Fibroblast of skin of scalp (primary cell): ENCODE results near the gene SH3RF1.
A peak's percentile ranks its signal among the peaks of the same experiment; 100 is the strongest.
"Not testable (repeated sequence)": the region's sequence is repeated elsewhere in the genome, so short reads cannot be mapped to it uniquely, and the experiment has no call there.

Experiments
- DNase-seq: peaks from one replicate; pipeline ENCODE4 v3.0.0-alpha.2; 2013

SH3RF1 gene

GRCh38 chr4:169225812-169226211, 44.9 kb downstream of the SH3RF1 start:
- no peak for DNase-seq

- peak; percentile 93 for DNase-seq
Observed at GRCh38 chr4:169225058-169225751, 45.6 kb downstream of the SH3RF1 start.

GRCh38 chr4:169222761-169223160, 48.0 kb downstream of the SH3RF1 start:
- DNase-seq: no peak

GRCh38 chr4:169221662-169222061, 49.1 kb downstream of the SH3RF1 start:
- DNase-seq: no peak

GRCh38 chr4:169220854-169221411, 49.8 kb downstream of the SH3RF1 start:
- no peak for DNase-seq

GRCh38 chr4:169220447-169220846, 50.3 kb downstream of the SH3RF1 start:
- no peak for DNase-seq

GRCh38 chr4:169219440-169219839, 51.3 kb downstream of the SH3RF1 start:
- no peak for DNase-seq

- DNase-seq: no peak
Observed at GRCh38 chr4:169215656-169216055, 55.1 kb downstream of the SH3RF1 start.

- DNase-seq: no peak
Observed at GRCh38 chr4:169212981-169213380, 57.8 kb downstream of the SH3RF1 start.

- DNase-seq: no peak
Observed at GRCh38 chr4:169210504-169211118, 60.1 kb downstream of the SH3RF1 start.

GRCh38 chr4:169209388-169209883, 61.3 kb downstream of the SH3RF1 start:
- no peak for DNase-seq

DNA sequence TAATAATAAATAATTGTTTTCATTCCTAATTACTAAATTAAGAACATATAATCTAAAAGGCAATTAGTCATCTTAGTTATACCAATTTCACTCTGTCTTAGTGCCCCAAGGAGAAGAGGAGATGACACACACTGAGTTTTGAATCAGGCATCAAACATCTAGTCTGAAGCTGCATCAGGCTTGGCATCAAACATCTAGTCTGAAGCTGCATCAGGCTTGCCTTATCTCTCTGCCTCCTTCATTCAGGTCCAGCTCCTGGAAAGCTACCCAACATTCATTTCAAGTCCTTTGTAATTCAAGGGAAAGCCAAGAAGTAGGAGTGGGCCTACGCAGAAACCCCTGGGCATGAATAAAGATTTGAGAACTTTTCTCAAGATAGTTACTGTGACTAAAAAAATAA, 62.2 kb downstream of the SH3RF1 start:
- no peak for DNase-seq

DNA sequence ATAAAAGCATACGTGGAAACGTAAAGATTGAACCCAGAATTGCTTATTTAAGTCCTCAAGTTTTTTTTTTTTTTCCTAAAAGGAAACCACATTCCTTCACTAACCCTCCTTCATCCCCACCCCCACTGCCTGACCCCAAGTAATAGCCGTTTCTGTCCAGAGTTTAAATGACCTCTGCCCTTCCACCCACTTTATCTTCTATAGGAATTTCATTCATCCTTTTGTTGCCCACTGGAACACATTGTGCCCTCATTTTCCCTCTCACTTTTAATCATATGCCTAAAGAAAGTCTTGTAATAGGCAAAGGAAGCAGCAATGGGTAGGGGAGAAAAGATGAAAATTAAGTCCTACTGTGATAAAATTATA, 62.7 kb downstream of the SH3RF1 start:
- DNase-seq: no peak

- DNase-seq: peak; percentile 31
Observed at GRCh38 chr4:169207436-169208089, 63.2 kb downstream of the SH3RF1 start.

- no peak for DNase-seq
Observed at GRCh38 chr4:169205744-169206080, 65.0 kb downstream of the SH3RF1 start.

DNA sequence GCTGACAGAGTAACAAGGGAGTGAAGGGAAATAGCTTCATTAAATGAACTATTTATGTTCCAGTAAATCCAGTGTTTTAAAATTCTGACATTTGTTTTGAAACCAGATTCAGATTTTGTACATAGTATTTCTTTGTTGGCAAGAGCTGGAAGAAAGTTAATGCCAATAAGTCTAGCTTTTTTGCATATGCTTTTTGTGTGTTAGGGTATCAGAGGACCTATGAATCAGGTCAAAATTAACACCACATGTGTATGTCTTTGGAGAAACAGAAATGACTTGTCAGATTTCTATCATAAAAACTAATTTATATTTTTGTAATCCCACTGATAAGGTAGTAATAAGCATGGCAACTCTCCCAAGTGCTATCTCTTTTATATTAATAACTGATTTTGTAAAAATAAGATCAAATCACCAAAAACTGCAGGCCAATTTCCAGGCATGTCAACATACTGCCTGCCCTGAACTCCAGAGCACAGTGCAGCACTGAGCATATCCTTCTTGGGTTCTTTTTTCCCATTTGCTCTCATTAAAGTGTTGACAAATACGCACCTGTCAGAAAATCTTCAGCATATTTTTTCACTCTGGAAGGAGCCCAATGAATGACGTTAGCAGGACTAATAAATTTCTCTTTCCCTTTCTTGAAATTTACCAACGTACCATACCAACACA, 65.5 kb downstream of the SH3RF1 start:
- no peak for DNase-seq

DNA sequence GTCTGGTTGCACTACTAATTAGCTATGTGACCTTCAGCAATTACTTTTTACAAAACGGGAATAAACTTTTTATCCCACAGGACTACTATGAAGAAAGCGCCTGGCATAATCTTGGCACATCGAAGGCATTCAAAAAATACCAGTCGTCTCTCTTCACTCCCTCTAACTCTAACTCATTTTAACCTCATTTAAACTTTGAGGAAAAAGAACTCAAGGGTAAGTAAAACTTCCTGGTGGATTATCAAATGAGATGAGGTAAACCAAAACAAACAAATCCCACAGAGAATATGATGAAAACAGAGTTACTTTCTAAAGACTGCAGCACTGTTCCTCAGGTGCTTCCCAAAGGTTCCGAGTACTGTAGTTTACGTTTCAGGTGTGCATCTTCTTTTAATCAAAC, 66.9 kb downstream of the SH3RF1 start:
- no peak for DNase-seq

GRCh38 chr4:169203278-169203677, 67.5 kb downstream of the SH3RF1 start:
- DNase-seq: not testable (repeated sequence)

GRCh38 chr4:169202878-169203277, 67.9 kb downstream of the SH3RF1 start:
- DNase-seq: no peak

- no peak for DNase-seq
Observed at GRCh38 chr4:169202145-169202699, 68.5 kb downstream of the SH3RF1 start.

DNA sequence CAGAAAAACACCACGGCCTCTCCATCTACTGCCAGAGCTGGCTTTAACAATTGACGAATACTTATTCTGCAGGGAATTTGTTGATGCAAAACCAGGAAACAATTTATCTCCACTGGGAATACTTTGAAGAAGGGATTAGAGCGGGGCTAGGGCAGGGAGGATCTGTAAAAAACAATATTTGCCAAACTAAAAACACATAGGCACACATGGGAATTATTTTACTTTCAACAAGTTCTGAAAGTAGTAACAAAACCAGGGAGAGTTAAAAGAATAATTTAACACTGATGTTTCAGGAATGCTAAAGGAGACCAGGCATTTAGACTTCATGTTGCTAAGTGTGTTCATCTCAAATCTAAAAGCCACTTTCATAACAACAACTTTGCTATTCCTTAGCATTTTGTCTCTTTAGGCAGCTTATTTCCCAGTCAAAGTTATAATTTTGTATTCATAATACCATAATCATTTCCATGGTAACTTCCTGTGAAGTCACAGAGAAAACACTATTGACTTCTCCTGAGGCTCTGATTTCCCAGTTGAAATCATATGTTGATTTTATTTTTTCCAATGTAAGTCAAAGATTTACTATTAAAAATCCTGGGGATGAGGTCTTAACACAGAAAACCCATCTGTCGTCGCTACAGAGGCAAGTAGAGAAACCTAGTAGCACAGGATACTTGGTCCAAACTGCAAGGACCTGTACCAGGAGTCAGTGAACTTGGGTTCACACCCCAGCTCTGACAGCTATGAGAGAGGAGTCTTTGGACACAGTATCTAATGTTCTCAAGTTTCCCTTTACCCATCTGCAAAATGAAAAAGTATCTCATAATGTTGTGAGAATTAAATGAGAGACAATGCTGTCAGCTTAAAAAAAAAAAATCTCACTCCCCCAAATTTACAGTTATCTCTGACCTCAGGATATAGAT, 69.3 kb downstream of the SH3RF1 start:
- peak; percentile 73 for DNase-seq
